ENCODE measurements around the gene MDFI.

MDFI gene, protein sequence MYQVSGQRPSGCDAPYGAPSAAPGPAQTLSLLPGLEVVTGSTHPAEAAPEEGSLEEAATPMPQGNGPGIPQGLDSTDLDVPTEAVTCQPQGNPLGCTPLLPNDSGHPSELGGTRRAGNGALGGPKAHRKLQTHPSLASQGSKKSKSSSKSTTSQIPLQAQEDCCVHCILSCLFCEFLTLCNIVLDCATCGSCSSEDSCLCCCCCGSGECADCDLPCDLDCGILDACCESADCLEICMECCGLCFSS

GRCh38 chr6:41638002-41638934 lies at the start of gene MDFI:
TSS of gene MDFI (plus strand) at chr6:41638468. CDS start at chr6:41638750, 282 bp downstream.
- DNase-seq = peak in 1 of 2 experiments; percentile 10

GRCh38 chr6:41589223-41589622 lies 49.0 kb upstream of the MDFI start:
- DNase-seq = no peak

DNA sequence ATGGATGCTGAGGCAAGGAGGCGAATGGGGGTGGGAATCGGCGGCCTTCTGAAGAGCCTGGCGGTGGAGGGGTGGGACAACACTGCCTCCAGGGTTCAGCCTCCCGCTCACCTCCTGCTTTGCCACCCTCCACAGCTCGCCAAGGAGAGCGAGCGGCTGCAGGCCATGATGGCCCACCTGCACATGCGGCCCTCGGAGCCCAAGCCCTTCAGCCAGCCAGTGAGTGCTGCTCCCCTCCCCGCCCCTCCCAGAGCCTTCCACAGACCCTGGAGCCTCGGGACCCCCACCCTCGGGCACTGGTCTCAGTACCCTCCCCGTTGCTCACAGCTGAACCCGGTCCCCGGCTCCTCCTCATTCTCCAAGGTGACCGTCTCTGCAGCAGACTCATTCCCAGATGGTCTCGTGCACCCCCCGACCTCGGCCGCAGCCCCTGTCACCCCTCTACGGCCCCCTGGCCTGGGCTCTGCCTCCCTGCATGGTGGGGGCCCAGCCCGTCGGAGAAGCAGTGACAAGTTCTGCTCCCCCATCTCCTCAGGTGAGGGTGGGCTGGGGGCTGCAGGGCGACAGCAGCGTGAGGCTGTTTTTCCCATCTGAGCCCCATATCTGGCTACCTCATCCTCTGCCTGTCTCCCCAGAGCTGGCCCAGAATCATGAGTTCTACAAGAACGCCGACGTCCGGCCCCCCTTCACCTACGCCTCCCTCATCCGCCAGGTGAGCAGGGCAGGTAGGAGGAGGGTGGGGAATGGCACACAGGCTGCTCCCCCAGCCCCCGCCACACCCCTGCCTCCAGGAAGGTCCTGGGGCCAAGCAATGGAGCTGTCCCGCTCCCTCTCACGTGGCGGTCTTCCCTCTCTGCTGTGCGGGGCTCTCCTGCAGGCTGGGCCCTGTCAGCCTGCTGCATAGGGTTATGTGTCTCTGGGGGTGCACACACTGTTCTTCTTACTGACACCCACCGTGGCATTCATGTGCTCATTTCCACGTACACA lies 48.3 kb upstream of the MDFI start:
- no peak for DNase-seq

GRCh38 chr6:41591122-41591521 lies 47.1 kb upstream of the MDFI start:
- DNase-seq = no peak

DNA sequence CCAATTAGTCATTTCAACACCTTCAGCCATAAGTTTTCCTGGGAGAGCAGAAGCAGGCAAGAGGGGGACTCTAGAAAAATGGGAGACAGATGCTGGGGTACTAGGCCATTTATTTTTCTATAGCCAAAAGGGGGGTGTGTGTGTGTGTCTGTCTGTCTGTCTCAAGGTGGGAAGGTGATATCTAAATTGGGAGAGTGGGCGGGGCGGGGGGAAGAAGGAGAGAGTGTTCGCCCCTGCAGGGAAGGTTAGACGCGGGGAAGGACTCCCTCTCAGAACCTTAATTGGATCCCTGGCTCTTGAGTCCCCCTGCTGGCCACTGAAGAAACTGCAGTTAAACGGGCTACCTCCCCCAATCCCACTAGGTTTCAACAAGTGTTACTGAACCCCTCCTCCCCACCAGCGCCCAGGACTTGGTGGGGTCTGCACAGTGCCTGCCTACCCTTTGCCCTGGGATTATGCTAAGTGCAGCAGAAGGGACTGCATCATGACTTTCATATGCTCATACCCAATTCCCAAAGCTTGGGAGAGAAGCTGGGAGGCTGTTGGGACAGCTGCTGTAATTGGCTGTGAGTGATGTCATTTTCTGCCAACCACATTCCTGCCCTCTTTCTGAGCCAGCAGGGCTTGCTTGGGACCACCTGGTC lies 46.3 kb upstream of the MDFI start:
- peak; percentile 60 to 67 for DNase-seq

DNA sequence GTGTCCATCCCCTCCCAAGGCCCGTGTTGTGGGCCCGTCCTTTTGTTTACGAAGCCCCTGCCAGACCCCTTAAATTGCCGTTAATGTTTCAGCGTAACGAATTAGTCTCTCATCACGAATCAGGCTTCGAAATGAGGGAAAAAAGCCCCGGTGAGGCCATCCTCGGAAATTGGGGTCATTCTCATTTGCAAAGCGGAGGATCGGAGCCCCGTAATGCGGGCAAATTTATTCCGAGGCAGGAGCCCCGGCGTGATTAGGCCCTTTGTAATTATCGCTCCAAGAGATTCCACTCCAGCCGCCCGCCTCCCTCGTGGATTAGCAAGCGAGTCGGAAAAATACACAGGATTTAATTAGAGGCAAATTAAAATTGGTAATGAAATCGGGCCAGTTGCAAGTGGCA lies 44.9 kb upstream of the MDFI start:
- DNase-seq = no peak

GRCh38 chr6:41593839-41594238 lies 44.4 kb upstream of the MDFI start:
- no peak for DNase-seq

DNA sequence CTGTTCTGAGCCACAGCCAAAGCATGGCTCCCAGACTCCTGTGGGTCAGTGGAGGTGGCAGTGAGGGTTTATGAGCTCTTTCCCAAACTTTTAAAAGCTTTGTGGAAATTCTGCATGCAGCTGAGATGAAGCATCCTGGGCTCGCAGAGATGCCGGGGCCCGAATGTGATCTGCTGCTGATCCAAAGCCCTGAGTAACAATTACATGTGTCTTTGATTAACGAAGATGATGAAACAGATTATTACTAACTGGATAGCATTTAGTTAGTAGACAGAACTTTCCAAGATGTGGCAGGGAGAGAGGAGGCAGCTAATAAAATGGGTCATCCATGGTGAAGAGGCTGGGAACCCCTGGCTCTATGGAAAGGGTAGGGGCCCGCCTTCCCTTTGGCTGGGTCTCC lies 43.9 kb upstream of the MDFI start:
- no peak for DNase-seq

DNA sequence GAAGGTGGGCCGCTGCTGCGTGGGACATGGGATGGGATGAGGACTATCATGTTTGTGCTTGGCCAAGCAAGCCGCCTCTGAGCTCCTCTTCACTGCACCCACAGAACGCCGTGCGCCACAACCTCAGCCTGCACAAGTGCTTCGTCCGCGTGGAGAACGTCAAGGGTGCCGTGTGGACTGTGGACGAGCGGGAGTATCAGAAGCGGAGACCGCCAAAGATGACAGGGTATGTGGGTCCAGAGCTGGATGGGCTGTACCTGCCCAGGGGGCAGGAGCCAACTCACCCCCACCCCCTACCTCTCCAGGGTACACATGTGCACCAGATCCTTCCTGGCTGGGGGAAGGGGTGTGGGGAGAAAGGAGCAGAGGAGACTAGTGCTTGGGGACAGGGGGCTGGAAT lies 43.5 kb upstream of the MDFI start:
- no peak for DNase-seq

DNA sequence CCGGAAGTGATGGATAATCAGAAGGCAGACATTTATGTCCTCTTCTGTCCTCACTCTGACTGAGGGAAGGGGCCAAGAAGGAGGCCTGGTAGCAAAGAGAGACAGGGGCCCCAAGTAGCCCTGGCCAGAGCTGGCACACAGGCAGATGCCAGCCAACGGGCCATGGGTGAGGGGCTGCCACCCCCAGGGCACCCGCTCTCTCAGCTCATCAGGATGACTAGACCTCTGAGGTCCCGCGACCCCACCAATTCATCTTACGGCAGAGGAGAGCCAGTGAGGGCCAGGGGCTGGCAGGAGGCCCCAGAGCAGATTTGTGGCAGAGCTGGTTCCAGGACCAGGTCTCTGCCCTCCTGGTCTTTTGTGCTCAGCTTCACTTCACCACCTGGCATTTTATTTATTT lies 43.1 kb upstream of the MDFI start:
- DNase-seq = no peak

DNA sequence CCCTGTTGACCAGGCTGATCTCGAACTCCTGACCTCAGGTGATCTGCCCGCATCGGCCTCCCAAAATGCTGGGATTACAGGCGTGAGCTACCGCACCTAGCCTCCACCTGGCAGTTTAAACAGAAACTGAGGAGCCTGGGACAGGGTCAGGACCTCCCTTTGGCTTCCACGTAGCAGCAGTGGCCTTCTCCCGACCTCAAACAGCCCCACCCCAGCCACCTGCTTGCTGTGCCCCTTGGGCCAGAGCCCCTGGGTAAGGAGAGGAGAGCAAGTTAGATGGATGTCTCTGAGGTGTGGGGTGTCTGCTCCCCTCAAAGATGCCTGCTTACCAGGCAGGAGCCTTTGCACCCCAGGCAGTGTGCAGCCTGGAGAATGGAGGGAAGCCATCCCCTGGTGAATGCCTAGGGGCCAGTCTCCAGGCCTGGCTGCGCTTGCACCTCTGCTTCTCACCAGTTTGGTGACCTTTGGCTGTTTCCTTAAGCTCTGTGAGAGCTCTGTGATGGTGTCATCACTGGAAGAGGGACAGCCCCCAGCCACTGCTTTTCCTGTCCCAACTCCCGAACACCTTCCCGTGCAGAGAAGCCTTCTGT lies 42.1 kb upstream of the MDFI start:
- DNase-seq = no peak

DNA sequence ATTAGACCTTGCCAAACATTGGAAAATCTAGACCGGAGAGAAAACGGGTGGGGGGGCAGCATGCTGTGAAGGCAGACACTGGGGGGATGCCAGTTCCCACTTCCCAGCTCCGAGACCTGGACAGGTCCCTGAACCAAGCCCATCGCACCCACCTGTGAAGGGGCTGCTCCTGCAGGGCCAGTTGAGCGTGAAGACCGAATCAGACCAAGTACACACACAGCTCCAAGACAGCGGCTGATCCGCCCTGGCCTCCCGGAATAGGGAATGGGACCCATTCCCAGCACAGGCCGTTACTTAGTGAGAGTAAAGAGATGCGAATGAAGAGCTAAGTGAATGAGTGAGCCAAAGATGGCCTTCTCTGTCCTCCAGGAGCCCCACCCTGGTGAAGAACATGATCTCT lies 41.5 kb upstream of the MDFI start:
- DNase-seq = no peak

DNA sequence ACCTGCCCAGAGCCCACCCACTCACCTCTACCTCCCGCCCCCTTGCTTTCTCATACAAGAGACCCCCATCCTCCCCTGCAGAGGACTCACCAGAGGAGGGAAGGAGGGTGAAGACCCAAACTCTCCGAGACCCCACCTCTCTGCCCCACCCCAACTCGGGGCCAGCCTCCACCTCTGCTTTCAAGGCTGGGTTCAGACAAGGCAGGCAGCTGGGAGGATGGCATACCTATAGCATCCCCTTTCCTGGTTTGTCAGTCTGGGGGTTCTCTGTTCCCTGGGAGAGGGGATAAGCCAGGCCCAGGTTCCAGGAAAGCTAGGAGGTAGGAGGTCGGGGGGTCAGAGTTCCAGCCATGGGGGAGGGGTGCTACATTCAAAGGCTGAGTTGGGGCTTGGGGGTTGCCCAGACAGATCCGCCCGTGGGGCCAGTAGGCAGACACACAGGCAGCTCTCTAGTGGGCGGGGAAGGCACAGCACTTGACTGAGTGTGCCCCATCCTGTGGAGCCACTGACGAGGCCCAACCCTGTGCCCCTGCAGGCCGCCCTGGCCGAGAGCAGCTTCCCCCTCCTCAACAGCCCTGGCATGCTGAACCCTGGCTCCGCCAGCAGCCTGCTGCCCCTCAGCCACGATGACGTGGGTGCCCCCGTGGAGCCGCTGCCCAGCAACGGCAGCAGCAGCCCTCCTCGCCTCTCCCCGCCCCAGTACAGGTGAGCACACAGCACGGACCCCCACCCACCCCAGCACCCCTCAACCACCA lies 40.8 kb upstream of the MDFI start:
- no peak for DNase-seq

DNA sequence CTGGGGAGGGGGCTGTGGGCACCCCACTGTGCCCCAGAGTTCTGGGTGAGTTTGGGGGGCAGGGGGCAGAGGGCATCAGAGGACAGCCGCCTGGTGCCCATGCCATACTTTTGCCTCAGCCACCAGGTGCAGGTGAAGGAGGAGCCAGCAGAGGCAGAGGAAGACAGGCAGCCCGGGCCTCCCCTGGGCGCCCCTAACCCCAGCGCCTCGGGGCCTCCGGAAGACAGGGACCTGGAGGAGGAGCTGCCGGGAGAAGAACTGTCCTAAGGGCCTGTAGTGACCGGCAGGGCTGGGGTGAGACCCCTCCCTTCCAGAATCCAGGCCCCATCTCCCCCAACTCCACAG lies 39.6 kb upstream of the MDFI start:
- DNase-seq = no peak

GRCh38 chr6:41599015-41599851 lies 39.0 kb upstream of the MDFI start:
- peak in 1 of 2 experiments; percentile 30 for DNase-seq

DNA sequence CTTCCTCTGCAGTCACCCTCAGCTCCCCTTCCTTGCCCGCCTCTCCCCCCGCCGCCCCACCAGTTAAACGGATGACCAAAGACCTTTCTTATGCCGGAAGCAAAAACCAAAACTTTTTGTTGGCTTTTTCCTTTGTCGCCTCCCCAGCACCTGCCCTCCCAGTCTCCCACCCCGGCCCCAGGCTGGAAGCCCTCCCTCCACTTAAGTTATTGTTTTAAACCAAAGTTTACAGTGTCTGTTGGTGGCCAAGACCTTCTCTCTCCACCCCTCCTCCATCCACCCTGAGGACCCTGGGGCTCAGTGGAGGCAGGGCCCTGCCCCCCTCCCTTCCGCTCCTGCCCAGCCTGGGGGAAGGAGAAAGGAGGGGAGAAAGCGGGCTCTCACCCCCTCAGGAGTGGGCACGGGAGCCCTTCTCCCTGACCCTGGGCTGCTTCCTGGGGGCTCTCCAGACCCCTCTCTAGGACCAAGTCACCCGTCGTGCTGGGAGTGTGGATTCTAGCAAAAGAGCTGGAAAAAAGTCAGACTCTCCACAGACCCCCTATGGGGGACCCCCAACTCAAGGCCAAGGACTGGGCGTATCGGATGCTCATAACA lies 38.3 kb upstream of the MDFI start:
- no peak for DNase-seq

DNA sequence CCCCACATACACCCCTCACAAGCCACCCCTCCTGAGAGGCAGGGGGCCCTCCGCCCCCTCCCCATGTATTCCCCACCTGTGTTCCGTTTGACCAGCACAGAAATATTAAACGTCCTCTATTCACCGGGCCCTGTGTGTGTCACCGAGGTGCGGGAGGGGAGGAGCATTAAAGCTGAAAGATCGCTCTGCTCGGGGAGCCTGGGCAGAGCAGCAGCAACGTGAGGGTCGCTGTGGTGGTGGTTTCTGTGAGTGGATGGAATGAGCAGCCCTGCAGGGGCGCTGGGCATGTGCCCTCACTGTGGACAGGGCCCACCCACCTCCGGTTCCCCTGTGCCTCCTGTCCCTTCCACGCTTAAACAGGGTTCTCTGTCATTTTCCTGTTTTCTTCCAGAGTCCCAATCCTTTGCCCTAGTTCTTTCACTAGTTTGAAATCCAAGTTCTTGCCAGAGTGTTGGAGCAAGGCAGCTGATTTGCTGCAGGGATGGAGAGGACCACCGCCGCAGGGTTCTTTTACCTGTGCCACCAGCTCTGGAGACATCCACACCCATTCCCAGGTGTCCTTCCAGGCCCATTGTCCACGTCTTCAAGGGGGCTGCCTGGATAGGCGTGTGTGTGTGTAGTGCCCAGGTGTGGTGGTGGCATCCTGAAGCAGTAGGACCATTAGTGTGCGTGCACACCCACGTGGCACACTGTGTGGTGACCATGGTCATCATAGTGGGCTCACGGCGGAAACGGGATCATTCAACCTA lies 37.6 kb upstream of the MDFI start:
- no peak for DNase-seq

GRCh38 chr6:41601248-41601549 lies 37.1 kb upstream of the MDFI start:
- no peak for DNase-seq

- DNase-seq = no peak
Measured at GRCh38 chr6:41602422-41602743, 35.9 kb upstream of the MDFI start.

Data from NCI-H2081 (cell line).